ENCODE data around the gene NCKAP5.

GRCh38 chr2:133438848-133439564, 129.3 kb downstream of the NCKAP5 start:
- TF ChIP-seq SP5 (CRISPR knock-in tag; IDR thresholded peaks at IDR 0.05; ENCODE audit: borderline replicate concordance, low read depth) (no peak), PREB (CRISPR knock-in tag; IDR thresholded peaks at IDR 0.05) (no peak), FOXO1 (CRISPR knock-in tag; IDR thresholded peaks at IDR 0.05) (no peak), NCOR1 (IDR thresholded peaks at IDR 0.05; ENCODE audit: borderline replicate concordance, low read length) (no peak), MXI1 (IDR thresholded peaks at IDR 0.05; ENCODE audit: borderline replicate concordance, low read depth, low read length) (no peak), ZNF224 (CRISPR knock-in tag; IDR thresholded peaks at IDR 0.05) (no peak), LBX2 (CRISPR knock-in tag; IDR thresholded peaks at IDR 0.05; ENCODE audit: borderline replicate concordance) (no peak), ZNF180 (CRISPR knock-in tag; IDR thresholded peaks at IDR 0.05; ENCODE audit: borderline replicate concordance, low read depth) (no peak), CERS6 (CRISPR knock-in tag; IDR thresholded peaks at IDR 0.05) (no peak)
- TF ChIP-seq, protein P1, sequence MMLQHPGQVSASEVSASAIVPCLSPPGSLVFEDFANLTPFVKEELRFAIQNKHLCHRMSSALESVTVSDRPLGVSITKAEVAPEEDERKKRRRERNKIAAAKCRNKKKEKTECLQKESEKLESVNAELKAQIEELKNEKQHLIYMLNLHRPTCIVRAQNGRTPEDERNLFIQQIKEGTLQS (CRISPR knock-in tag; IDR thresholded peaks at IDR 0.05): no peak
- TF ChIP-seq, protein P2, sequence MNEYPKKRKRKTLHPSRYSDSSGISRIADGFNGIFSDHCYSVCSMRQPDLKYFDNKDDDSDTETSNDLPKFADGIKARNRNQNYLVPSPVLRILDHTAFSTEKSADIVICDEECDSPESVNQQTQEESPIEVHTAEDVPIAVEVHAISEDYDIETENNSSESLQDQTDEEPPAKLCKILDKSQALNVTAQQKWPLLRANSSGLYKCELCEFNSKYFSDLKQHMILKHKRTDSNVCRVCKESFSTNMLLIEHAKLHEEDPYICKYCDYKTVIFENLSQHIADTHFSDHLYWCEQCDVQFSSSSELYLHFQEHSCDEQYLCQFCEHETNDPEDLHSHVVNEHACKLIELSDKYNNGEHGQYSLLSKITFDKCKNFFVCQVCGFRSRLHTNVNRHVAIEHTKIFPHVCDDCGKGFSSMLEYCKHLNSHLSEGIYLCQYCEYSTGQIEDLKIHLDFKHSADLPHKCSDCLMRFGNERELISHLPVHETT (CRISPR knock-in tag; conservative IDR thresholded peaks at IDR 0.05): no peak

All from HepG2 (cell line).